ENCODE results near the gene RAD9B.
A peak's percentile ranks its signal among the peaks of the same experiment; 100 is the strongest.
"Not testable (repeated sequence)": the region's sequence is repeated elsewhere in the genome, so short reads cannot be mapped to it uniquely, and the experiment has no call there.

RAD9B gene

DNA sequence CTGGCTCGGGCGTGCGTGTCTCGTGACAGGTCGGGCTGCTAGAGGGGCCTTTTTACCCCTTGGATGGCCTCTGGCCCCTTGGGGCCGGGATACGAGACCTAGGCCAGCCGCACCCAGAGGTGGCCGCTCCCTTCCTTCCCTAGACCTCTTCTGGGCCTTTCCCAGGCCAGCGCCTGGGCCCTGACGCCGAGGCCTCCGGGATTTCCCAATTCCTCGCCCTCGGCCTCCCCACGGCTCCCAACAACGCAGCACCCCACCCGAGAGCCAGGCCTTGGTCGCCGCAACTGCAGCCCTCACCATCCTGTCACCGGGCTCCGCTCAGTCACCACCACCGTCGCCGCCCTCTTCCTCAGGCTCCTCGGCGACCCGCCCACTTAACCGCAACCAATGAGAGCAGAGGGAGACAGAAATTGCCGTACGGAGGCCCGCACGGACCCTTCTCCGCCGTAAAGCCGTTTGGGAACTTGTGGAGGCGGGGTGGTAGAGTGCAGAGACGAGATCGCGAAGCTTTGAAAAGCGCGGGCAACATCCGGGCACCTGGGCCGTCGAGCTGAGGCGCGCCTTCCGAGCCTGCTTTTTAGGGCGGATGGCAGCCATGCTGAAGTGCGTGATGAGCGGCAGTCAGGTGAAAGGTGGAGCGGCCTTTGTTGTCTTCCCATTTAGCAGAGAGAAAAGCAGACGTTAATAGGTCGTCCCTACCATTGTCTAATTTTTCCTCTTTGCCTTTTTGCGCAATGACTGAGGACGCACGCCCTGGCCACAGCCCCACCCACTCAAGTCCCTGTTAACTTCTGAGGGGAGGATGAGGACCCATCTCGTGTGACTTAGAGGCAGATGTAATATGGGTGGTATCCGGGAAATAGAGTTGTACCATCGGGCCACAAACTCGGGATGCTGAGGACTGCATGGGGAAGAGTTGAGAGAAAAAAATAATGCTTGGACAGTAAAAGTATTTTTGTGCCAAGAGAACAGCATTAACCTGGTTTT, at the start of gene RAD9B, which contains the start of gene VPS29:
Gene RAD9B, plus strand, starts transcription at position 580 of the 987 bp plus-strand sequence. Its CDS starts 7 bp downstream, at position 587.
Gene VPS29, minus strand, starts transcription at position 360 of the 987 bp plus-strand sequence. Its CDS starts 60 bp downstream, at position 300.
- peak; percentile 100 for DNase-seq

DNA sequence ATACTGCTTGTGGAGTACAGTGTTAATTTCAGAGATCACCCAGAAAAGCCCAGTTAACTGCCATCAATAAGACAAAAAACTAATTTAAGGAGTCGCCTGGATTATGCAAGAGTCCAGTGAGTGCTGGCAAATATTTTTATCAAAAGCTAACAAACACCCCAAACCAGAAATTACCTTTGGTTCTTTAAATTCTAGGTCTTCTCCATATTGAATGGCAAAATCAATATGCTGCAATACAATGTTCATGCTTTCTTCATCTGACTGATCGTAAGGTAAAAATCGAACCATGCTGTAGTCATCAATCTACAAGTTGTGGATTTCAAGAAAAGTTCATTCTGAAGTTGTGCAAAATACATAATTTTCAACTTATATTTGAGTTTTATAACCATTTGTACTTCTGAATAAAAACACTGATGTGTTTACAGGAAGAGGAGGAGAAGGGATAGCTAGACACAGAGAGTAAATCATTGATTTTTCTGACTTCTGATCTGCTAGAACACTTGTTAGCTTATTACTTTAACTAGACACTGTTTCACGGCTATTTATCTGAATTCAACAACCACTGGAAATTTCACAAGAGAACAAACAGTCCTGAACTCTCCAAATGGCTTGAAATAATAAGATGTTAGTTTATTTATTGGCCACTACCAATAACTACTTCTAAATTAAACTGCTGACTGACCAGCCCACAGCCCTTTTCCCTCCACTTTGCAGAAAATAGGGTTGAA, 48.4 kb upstream of the RAD9B start:
- DNase-seq = no peak

DNA sequence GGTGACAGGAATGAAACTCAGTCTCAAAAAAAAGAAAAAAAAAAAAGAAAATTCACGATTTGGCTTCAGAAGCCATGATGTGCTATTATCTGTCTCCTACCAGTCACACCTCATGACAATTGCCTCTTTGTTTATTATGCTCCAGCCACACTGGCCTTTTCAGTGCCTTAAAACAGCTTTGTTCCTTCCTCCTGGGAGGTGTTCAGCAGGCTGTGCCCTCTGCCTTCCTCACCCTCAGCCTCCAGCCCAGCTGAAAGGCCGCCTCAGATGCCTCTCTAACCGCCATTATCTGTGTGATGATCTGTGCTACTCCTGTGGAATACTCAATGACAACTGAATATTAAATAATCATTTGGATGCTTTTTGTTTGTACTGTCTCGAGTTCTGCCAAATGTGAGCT, 43.4 kb upstream of the RAD9B start:
- no peak for DNase-seq

DNA sequence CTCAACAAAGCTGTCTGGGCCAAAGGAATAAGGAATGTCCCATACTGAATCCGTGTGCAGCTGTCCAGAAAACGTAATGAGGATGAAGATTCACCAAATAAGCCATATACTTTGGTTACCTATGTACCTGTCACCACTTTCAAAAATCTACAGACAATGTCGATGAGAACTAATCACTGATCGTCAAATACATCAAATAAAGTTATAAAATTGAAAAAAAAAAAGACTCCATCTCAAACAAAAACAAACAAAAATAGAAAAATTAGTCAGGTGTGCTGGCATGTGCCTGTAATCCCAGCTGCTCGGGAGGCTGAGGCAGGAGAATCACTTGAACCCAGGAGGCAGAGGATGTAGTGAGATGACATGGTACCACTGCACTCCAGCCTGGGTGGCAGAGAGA, 40.9 kb upstream of the RAD9B start:
- not testable (repeated sequence) for DNase-seq

DNA sequence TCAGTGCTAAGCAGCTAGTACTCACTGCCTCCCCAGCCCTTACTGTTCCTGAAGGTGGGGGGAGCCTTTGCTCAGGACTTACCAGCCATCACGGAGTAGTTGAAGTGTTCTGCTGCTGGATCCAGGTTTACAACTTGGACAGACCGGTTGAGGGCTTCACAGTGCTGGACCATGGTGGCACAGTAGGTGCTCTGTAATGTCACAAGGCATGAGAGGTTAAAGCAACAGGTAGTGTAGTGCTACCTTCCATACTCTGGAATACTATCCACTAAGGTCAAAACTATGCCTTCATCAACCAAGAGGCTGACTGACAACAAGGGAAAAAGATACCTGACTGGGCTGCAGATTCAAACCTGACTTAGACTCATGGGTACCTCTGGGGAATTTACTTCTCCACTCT, 37.1 kb upstream of the RAD9B start:
- peak; percentile 60 for DNase-seq

DNA sequence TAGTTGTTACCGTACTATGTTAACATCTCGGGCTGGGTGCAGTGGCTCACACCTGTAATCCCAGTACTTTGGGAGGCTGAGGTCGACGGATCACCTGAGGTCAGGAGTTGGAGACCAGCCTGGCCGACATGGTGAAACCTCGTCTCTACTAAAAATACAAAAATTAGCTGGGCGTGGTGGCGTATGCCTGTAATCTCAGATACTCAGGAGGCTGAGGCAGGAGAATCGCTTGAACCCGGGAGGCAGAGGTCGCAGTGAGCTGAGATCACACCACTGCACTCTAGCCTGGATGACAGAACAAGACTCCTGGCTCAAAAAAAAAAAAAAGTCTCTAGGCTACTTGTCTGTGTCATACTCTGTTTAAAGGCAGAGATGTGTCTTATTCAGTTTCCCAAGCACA, 36.4 kb upstream of the RAD9B start:
- peak; percentile 50 for DNase-seq

DNA sequence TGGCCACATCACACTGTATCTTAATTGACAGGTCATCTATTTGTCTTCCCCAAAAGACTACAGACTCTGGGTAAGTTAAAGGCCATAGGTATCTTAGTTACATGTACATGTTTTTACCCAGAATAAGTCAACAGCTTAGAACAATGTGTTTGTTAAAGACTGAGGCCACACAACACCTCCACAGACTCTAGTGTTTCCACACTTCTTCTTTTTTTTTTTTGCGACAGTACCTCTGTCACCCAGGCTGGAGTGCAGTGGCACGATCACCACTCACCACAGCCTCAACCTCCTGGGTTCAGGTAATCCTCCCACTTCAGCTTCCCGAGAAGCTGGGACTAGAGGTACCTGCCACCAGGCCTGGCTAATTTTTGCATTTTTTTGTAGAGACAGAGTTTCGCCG, 35.3 kb upstream of the RAD9B start:
- no peak for DNase-seq

DNA sequence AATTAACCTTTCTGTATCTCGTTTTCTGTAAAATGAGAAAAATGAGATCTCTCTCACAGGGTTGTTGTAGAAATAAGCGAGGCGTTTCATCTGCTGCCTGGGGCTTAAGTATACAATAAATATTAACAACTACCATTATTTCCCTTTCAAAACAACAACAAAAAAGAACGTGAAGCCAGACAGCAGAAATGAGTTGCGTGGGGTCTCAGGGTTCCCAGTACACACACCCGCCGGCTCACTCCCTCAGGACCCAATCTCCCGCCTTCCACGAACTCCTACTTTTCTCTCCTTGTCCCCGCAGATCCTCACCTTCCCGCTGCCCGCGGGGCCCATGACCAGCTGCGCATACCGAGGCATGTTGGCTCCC, 34.3 kb upstream of the RAD9B start:
- no peak for DNase-seq

DNA sequence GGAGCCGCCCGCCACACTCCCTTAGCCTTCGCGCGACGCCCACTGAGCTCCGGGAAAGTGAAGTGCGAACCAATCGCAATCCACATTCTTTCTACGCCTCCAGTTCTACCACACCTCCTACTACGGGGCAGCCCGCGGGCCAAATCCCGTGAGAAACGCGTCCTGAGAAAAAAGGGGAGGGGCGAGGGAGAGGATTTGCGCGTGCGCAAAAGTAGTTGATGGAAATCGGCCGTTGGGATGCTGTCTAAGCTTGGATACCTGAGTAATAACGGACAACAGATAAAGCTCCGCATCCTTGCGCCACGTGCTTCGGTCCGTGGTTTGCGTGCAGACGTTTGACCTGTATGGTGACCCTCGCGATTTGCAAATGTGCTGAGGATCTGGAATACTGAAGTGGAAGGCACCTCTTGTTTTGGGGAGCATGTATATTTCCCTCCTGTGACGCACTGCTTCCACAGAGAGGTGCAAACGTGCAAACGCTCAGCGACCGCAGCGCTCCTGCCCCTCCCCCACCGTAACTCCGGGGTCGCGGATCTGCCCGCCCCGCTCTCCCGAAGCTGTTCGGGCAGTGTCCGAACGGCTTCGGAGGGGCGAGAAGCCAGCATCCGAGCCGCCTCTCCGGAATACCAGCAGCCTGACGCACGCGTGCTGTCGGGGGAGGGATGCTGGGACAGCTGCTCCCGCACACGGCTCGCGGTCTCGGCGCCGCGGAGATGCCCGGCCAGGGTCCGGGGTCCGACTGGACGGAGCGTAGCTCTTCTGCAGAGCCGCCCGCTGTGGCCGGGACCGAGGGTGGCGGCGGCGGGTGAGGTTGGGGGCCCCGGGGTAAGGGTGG, 33.7 kb upstream of the RAD9B start, which contains the start of the genes FAM216A and GPN3:
Gene FAM216A, plus strand, starts transcription at position 632 of the 835 bp plus-strand sequence. Its CDS starts 31 bp downstream, at position 663.
Gene GPN3, minus strand, starts transcription at position 44 of the 835 bp plus-strand sequence. CDS start 54 bp downstream, outside the sequence.
- peak; percentile 98 for DNase-seq

DNA sequence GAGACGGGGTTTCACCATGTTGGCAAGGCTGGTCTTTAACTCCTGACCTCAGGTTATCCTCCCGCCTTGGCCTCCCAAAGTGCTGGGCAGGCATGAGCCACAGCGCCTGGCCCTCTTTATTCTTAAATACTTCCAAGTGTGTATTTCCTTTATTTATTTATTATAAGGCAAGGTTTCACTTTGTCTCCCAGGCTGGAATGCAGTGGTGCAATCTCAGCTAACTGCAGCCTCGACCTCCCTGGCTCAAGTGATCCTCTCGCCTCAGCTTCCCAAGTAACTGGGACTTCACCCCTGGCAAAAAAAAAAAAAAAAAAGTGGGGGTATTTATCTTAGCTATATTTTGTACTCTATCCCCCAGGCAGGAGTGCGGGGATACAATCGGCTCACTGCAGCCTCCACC, 26.7 kb upstream of the RAD9B start:
- no peak for DNase-seq

DNA sequence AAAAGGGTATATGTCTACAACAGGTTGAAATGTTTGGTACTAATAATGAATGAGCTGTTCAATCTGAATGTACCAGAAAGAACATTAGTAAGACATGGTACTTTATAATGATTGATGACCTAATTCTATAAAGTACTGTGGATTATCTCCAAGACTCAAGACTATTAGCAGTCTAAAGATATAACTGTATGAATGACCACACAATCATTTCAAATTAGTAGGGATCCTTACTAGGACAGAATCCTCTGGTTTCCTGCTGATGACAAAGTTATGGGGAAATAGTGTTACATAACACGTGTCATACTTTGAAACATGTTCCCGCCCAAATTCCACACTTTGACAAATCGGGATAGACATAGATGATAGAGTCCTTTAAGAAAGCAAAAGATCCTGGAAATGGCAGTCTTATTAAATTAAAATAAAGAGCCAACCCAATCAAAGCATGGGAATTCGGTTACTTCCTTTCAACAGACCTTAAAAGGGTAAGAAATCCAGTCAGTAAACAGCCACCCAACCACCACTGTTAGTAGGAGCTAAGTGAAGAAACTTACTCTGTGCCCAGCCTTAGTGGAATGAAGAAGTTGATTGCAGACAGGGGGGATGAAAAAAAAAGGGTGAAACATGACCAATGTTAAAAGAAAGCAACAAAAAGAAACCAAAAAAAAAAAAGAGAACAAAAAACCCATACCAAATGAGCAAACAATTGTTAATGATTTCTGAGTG, 3.0 kb upstream of the RAD9B start:
- no peak for DNase-seq

DNA sequence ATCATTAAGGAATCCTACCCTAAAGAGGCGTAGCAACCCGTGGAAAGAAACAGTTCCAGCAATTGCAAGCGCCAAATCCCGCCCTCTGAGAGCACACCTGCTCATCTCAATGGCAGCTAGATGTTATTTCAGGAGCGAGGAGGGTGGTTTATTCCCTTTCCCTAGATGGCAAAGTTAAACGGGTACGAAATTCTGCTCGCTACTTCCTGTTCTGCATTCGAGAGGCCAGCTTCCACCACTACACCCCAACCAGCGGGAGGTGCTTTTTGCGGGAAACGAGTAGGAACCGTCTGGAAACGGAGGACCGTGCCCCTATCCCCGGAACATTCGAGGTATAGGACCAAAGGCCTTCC, 756 bp upstream of the RAD9B start:
- DNase-seq = no peak

DNA sequence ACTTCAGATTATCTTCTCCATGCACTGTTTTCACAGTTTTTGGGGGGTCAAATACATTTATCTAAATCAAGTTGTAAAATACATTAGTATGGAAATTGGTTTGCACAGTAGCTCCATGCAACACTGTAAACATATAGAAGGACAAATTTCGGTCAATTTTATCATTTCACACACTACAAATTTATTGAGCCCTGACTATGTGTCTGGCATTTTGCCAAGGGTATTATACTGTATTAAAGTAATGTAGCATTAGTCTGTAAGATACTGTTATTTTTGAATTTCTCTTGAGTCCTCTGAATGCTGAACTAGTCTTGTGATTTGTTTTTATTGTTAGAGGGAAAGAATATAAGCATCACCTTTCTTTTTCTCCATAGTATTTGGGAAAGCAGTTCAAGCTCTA, 1.3 kb downstream of the RAD9B start:
- DNase-seq = no peak

DNA sequence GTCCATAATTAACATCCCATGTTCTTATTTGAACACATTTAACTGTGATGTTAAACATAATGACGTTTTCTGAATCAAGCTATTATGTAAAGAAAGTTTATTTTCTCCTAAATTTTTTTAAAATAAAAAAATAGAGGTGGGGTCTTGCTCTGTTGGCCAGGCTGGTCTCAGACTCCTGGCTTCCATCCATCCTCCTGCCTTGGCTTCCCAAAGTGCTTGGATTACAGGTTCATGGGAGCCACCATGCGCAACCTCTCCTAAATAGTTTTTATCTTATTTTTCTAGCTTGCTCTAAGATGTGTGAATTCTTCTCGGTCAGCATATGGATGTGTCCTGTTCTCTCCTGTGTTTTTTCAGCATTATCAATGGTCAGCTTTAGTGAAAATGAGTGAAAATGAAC, 3.2 kb downstream of the RAD9B start:
- DNase-seq = no peak

DNA sequence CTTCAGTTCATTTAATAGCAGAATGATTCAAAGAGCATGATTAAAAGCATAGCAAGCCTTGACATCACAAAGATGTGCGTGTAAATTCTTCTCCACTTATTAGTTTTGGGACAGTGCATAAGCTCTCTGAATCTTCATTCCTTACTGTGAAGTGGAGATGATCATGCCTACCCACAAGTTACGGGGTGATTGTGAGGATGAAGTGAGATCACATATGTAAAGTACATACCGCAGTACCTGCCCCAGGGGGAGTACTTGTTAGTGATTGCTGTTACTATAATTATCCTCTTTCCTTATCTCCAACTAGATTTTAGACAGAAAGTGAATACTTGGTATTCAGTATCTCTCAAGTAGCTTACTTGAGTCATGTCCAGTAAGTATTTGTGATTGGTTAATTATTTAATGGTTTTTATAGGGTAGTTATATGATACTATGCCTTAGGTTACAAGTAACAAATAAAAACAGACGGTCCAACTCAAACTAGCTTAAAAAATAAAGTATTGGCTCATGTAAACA, 6.0 kb downstream of the RAD9B start:
- DNase-seq = no peak

DNA sequence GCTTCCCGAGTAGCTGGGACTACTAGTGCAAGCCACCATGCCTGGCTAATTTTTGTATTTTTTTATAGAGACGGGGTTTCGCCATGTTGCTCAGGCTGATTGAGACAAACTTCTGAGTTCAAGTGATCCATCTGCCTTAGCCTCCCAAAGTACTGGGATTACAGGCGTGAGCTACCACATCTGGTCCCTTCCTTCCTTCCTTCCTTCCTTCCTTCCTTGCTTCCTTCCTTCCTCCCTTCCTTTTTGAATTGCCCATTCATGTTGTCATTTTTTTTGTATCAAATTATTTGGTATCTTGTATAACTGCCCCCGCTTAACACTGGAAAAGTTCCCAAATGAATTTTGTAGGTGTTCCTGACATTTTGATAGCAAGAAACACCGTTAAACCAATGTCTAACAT, 11.7 kb downstream of the RAD9B start:
- no peak for DNase-seq

DNA sequence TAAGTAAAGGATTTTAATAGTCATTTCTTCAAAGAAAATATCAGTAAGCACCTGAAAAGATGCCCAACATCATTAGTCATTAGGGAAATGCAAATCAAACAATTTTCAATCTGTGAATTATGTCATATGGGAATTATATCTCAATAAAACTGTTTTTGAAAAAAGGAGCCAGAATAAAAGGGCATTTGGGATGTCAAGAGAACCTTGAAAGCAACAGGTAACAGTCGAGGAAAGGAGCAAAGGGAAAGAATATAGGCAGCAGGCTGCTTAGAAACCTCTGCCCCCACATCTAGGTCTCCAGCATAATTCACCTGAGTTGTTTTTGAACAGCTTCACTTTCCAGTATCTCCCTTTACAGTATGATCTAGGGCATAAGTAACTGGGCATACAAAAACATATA, 12.2 kb downstream of the RAD9B start:
- no peak for DNase-seq

DNA sequence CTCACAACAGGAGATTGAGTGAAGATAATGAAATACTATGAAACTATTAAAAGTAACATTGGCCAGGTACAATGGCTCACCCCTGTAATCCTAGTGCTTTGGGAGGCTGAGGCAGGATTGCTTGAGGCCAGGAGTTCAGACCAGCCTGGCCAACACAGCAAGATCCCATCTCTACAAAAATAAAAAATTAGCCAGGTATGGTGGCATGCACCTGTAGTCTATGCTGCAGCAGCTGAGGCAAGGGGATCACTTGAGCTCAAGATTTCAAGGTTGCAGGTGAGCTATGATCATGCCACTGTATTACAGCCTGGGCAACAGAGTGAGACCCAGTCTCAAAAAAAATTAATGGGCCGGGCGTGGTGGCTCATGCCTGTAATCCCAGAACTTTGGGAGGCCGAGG, 14.9 kb downstream of the RAD9B start:
- DNase-seq = no peak

DNA sequence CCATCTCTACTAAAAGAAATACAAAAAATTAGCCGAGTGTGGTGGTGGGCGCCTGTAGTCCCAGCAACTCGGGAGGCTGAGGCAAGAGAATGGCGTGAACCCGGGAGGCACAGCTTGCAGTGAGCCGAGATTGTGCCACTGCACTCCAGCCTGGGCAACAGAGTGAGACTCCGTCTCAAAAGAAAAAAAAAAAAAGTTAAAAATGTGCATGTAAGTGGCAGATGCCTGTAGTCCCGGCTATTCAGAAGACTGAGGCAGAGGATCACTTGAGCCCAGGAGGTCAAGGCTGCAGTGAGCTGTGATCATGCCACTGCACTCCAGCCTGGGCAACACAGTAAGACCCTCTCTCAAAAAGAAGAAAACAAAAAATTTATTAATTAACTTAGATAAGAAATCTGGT, 15.9 kb downstream of the RAD9B start:
- DNase-seq = not testable (repeated sequence)

DNA sequence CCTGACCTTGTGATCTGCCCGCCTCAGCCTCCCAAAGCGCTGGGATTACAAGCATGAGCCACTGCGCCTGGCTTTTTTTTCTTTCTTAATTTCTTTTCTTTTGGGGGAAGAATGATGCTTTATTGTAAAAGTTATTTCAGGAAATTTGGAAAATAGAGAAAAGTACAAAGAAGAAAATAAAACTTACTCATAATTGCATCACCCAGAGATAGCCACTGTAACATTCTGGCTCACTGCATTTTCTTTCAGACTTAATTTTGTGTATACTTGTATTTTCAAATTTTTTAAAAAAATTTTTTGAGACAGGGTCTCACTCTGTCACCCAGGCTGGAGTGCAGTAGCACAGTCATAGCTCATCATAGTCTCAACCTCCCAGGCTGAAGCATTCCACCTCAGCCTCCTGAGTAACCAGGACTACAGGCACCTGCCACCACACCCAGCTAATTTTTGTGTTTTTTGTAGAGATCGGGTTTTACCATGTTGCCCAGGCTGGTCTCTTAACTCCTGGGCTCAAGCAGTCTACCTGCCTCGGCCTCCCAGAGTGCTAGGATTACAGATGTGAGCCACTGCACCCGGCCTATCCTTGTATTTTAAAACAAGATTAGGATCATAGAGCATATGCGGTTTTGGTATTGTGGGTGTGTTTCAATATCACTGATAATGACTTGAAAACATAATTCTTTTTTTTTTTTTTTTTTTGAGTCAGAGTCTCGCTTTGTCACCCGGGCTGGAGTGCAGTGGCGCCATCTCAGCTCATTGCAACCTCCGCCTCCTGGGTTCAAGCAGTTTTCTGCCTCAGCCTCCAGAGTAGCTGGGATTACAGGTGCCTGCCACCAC, 19.0 kb downstream of the RAD9B start:
- peak; percentile 77 for DNase-seq

DNA sequence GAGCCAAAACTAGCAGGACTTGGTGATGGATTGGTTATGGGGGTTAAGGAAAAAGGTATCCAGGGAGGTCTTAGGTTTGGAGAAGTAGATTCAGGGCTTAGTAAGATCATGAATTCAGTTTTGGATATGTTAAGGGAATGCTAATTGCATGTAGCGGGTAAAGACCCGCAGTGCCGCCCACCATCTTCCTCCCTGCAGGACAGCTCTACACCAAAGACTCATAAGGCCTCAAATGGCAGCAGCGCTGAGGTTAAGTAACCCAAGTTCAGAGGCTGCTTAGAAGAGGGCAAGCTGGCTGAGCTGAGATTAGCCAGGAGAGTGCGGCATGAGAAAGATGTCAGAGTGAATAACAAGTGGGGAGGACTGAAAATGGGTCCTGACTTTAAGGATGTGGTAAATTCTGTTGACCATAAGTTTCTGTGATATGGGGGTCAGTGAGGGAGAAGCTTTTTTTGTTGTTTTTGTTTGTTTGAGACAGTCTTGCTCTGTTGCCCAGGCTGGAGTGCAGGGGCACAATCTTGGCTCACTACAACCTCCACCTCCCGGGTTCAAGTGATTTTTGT, 26.2 kb downstream of the RAD9B start:
- DNase-seq = no peak

Data from activated effector memory CD4-positive, alpha-beta T cell treated with anti-CD3 and anti-CD28 coated beads, Interleukin-2, amount 50 U/mL, for 16 hours (primary cell).